HEK293 (cell line): Measurements from ENCODE around the gene HES2.
A peak's percentile ranks its signal among the peaks of the same experiment; 100 is the strongest.

Experiments
- CTCF ChIA-PET: fragments of 350-600 bp; formaldehyde crosslinking; extraction: SDS; loops from one replicate; lab custom pipeline; 2021; ENCODE audit warnings: antibody characterized with exemption; lab: Yijun Ruan, JAX
- POLR2A ChIA-PET: fragments of 300-600 bp; formaldehyde crosslinking; extraction: SDS; loops from one replicate; lab custom pipeline; 2020; ENCODE audit warnings: antibody characterized with exemption, inconsistent platforms; lab: Yijun Ruan, JAX
- H3K27ac ChIP-seq: fragments of 200-500 bp; sonication (Bioruptor generic); 2 replicates; pipeline ENCODE4 v1.5.1; 2014; ENCODE audit warnings: low read depth, low read length, control low read depth, inconsistent platforms; ENCODE audit errors: extremely low read depth
- H3K36me3 ChIP-seq, 2 experiments: fragments of 200-500 bp in 1 of 2; sonication (Bioruptor generic) in 1 of 2; 1 replicate in 1 of 2; 2 replicates in 1 of 2; pipeline ENCODE4 v1.5.1; 2014 to 2017; ENCODE audit warnings: inconsistent platforms in 2 of 2, low read length in 2 of 2; ENCODE audit not compliant: control insufficient read depth in 2 of 2, insufficient read depth in 1 of 2
- H3K4me1 ChIP-seq: fragments of 200-500 bp; sonication (Bioruptor generic); 2 replicates; pipeline ENCODE4 v1.5.1; 2014; ENCODE audit warnings: mild to moderate bottlenecking, low read length, inconsistent platforms; ENCODE audit not compliant: control insufficient read depth, insufficient read depth
- H3K4me3 ChIP-seq: 2 replicates; pipeline ENCODE4 v1.5.1; 2011; ENCODE audit warnings: low read depth, mild to moderate bottlenecking, control low read depth, low read length, moderate library complexity
- H3K9me3 ChIP-seq: fragments of 200-500 bp; sonication (Bioruptor generic); 2 replicates; pipeline ENCODE4 v1.5.1; 2014; ENCODE audit warnings: low read depth, low read length, inconsistent platforms; ENCODE audit not compliant: control insufficient read depth, insufficient read depth
- EGR2 ChIP-seq: fragments of 450-650 bp; formaldehyde crosslinking; IDR thresholded peaks from 2 replicates; pipeline ENCODE4 v1.5.1; 2016; ENCODE audit warnings: low read depth, missing biosample characterization, missing genetic modification characterization
- GLIS1 ChIP-seq: fragments of 450-650 bp; formaldehyde crosslinking; IDR thresholded peaks from 2 replicates; pipeline ENCODE4 v1.5.1; 2016; ENCODE audit warnings: missing biosample characterization, missing genetic modification characterization
- GLIS2 ChIP-seq: fragments of 450-650 bp; formaldehyde crosslinking; IDR thresholded peaks from 2 replicates; pipeline ENCODE4 v1.5.1; 2016; ENCODE audit warnings: missing biosample characterization, missing genetic modification characterization
- KLF8 ChIP-seq: fragments of 450-650 bp; formaldehyde crosslinking; IDR thresholded peaks from 2 replicates; pipeline ENCODE4 v1.5.1; 2016; ENCODE audit warnings: missing biosample characterization, missing genetic modification characterization
- MYNN ChIP-seq: fragments of 450-650 bp; formaldehyde crosslinking; IDR thresholded peaks from 2 replicates; pipeline ENCODE4 v1.5.1; 2016; ENCODE audit warnings: missing biosample characterization, missing genetic modification characterization, borderline replicate concordance
- PRDM6 ChIP-seq: fragments of 450-650 bp; formaldehyde crosslinking; IDR thresholded peaks from 2 replicates; pipeline ENCODE4 v1.5.1; 2017; ENCODE audit warnings: missing biosample characterization, missing genetic modification characterization
- SCRT1 ChIP-seq: fragments of 450-650 bp; formaldehyde crosslinking; IDR thresholded peaks from 2 replicates; pipeline ENCODE4 v1.5.1; 2016; ENCODE audit warnings: missing biosample characterization, missing genetic modification characterization, borderline replicate concordance
- SCRT2 ChIP-seq: fragments of 450-650 bp; formaldehyde crosslinking; IDR thresholded peaks from 2 replicates; pipeline ENCODE4 v1.5.1; 2016; ENCODE audit warnings: missing biosample characterization, missing genetic modification characterization
- SP2 ChIP-seq: fragments of 450-650 bp; formaldehyde crosslinking; IDR thresholded peaks from 2 replicates; pipeline ENCODE4 v1.5.1; 2016; ENCODE audit warnings: missing biosample characterization, missing genetic modification characterization
- SP7 ChIP-seq: fragments of 450-650 bp; formaldehyde crosslinking; IDR thresholded peaks from 2 replicates; pipeline ENCODE4 v1.5.1; 2016; ENCODE audit warnings: missing biosample characterization, missing genetic modification characterization
- ZBTB20 ChIP-seq: fragments of 450-650 bp; formaldehyde crosslinking; IDR thresholded peaks from 2 replicates; pipeline ENCODE4 v1.5.1; 2016; ENCODE audit warnings: missing biosample characterization, missing genetic modification characterization
- ZBTB26 ChIP-seq: fragments of 450-650 bp; formaldehyde crosslinking; optimal IDR thresholded peaks from 2 replicates; pipeline ENCODE3; 2016; ENCODE audit warnings: missing biosample characterization, mild to moderate bottlenecking, missing genetic modification characterization
- ZBTB8A ChIP-seq: fragments of 450-650 bp; formaldehyde crosslinking; IDR thresholded peaks from 2 replicates; pipeline ENCODE4 v1.5.1; 2016; ENCODE audit warnings: missing biosample characterization, missing genetic modification characterization
- ZFHX2 ChIP-seq: fragments of 450-650 bp; formaldehyde crosslinking; conservative IDR thresholded peaks from 2 replicates; pipeline ENCODE4 v1.5.1; 2016; ENCODE audit warnings: missing biosample characterization, missing genetic modification characterization
- ZIC2 ChIP-seq: fragments of 450-650 bp; formaldehyde crosslinking; IDR thresholded peaks from 2 replicates; pipeline ENCODE4 v1.5.1; 2016; ENCODE audit warnings: missing biosample characterization, missing genetic modification characterization
- ZNF10 ChIP-seq: fragments of 450-650 bp; formaldehyde crosslinking; IDR thresholded peaks from 2 replicates; pipeline ENCODE4 v1.5.1; 2017; ENCODE audit warnings: missing biosample characterization, missing genetic modification characterization
- ZNF133 ChIP-seq: fragments of 450-650 bp; formaldehyde crosslinking; IDR thresholded peaks from 2 replicates; pipeline ENCODE4 v1.5.1; 2016; ENCODE audit warnings: missing biosample characterization, missing genetic modification characterization
- ZNF18 ChIP-seq: fragments of 450-650 bp; formaldehyde crosslinking; IDR thresholded peaks from 2 replicates; pipeline ENCODE4 v1.5.1; 2016; ENCODE audit warnings: missing biosample characterization, missing genetic modification characterization
- ZNF2 ChIP-seq: fragments of 450-650 bp; formaldehyde crosslinking; IDR thresholded peaks from 2 replicates; pipeline ENCODE4 v1.5.1; 2016; ENCODE audit warnings: missing biosample characterization, missing genetic modification characterization
- ZNF335 ChIP-seq: fragments of 450-650 bp; formaldehyde crosslinking; conservative IDR thresholded peaks from 2 replicates; pipeline ENCODE4 v1.5.1; 2016; ENCODE audit warnings: missing biosample characterization, missing genetic modification characterization
- ZNF341 ChIP-seq: fragments of 450-650 bp; formaldehyde crosslinking; IDR thresholded peaks from 2 replicates; pipeline ENCODE4; 2016; ENCODE audit warnings: low read depth, missing biosample characterization, missing genetic modification characterization
- ZNF37A ChIP-seq: fragments of 450-650 bp; IDR thresholded peaks from 2 replicates; pipeline ENCODE4 v1.5.1; 2018; ENCODE audit warnings: missing biosample characterization, missing genetic modification characterization
- ZNF423 ChIP-seq: fragments of 450-650 bp; formaldehyde crosslinking; IDR thresholded peaks from 2 replicates; pipeline ENCODE4 v1.5.1; 2016; ENCODE audit warnings: missing biosample characterization, missing genetic modification characterization
- ZNF548 ChIP-seq: fragments of 450-650 bp; formaldehyde crosslinking; IDR thresholded peaks from 2 replicates; pipeline ENCODE4 v1.5.1; 2016; ENCODE audit warnings: missing biosample characterization, missing genetic modification characterization
- ZNF624 ChIP-seq: fragments of 450-650 bp; formaldehyde crosslinking; IDR thresholded peaks from 2 replicates; pipeline ENCODE4 v1.5.1; 2017; ENCODE audit warnings: missing biosample characterization, missing genetic modification characterization
- ZNF639 ChIP-seq: fragments of 450-650 bp; formaldehyde crosslinking; IDR thresholded peaks from 2 replicates; pipeline ENCODE4 v1.5.1; 2016; ENCODE audit warnings: missing biosample characterization, missing genetic modification characterization
- ZNF792 ChIP-seq: fragments of 450-650 bp; formaldehyde crosslinking; IDR thresholded peaks from 2 replicates; pipeline ENCODE4 v1.5.1; 2016; ENCODE audit warnings: missing biosample characterization, missing genetic modification characterization
- ZNF830 ChIP-seq: fragments of 450-650 bp; IDR thresholded peaks from 2 replicates; pipeline ENCODE4 v1.5.0; 2018; ENCODE audit warnings: missing biosample characterization, missing genetic modification characterization, low read depth, mild to moderate bottlenecking, moderate library complexity
- TF ChIP-seq, protein P1 (sequence below): fragments of 450-650 bp; formaldehyde crosslinking; IDR thresholded peaks from 2 replicates; pipeline ENCODE4 v1.5.1; 2016; ENCODE audit warnings: missing biosample characterization, missing genetic modification characterization

HES2 gene

DNA sequence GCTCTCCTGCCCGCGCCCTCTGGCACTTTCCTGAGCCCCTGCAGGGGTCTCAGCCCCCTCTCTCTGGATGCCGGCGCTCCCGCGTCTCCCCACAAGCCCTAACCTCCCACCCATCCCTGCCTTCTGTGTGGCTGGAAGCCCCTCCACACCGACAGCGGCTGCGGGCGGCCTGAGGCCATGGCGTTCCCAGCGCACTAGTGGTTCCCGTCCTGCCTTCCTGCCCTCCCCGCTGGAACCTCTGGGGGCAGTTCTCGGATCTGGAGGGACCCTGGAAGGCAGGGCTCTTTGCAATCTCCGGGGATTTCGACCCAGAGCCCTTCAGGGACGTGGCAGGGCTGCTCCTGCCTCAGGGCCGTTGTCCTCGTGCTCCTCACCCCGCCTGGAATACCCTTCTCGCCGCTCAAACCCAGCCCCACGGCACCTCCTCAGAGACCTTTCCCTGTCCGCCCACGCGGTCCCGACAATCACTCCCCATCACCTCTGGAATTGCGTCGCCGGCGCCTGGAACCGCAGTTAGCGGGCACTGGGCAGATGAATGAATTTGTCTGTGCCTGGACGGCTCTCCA, 4.4 kb upstream of the HES2 start (continued):
- TF ChIP-seq ZBTB26 (tag by site-specific recombination) (peak; percentile 44), SP7 (tag by site-specific recombination) (peak; percentile 43), GLIS1 (tag by site-specific recombination) (no peak), EGR2 (tag by site-specific recombination) (peak; percentile 57), ZNF624 (tag by site-specific recombination) (no peak), ZNF10 (no peak), ZIC2 (tag by site-specific recombination) (peak; percentile 41), SP2 (tag by site-specific recombination) (0 out of 2 replicates have a peak, but pooled peaks have one; percentile 27), ZNF133 (tag by site-specific recombination) (no peak), ZNF335 (tag by site-specific recombination) (peak; percentile 67), ZNF423 (tag by site-specific recombination) (0 out of 2 replicates have a peak, but pooled peaks have one; percentile 19), ZBTB8A (peak; percentile 46), ZNF792 (tag by site-specific recombination) (no peak), GLIS2 (tag by site-specific recombination) (peak; percentile 87), ZFHX2 (tag by site-specific recombination) (peak; percentile 83), SCRT1 (no peak), ZNF548 (tag by site-specific recombination) (0 out of 2 replicates have a peak, but pooled peaks have one; percentile 10), PRDM6 (tag by site-specific recombination) (no peak), ZNF18 (tag by site-specific recombination) (no peak)
- TF ChIP-seq, all 188 proteins: peak for 22

GRCh38 chr1:6423321-6423999, 3.7 kb upstream of the HES2 start:
- no peaks in the 10 kb centered on the region for H3K36me3 ChIP-seq
- H3K4me1 ChIP-seq, result no peaks in the 10 kb centered on the region; the same call in 1 of the 2 replicates
- CTCF ChIA-PET, result interaction anchor here (0.5 to 6.5 kb wide), 34 partner anchors 10 to 1521 kb away, joined by 3 to 117 read pairs (median 4); partner anchors contain the start of gene ACOT7
- no peaks in the 10 kb centered on the region for H3K9me3 ChIP-seq
- no peak overlapping the region for H3K4me3 ChIP-seq
- no peak overlapping the region for H3K27ac ChIP-seq
- POLR2A ChIA-PET, result interaction anchor here (0.9 to 1.4 kb wide), 3 partner anchors 9 to 29 kb away, joined by 3 to 4 read pairs (median 3); no protein-coding TSS in a partner anchor
- TF ChIP-seq ZNF830 (no peak), MYNN (tag by site-specific recombination) (no peak), KLF8 (tag by site-specific recombination) (peak; percentile 20; the same call in 1 of the 2 replicates), ZFHX2 (tag by site-specific recombination) (peak; percentile 88), SP2 (tag by site-specific recombination) (peak; percentile 82), GLIS2 (tag by site-specific recombination) (peak; percentile 91), SCRT1 (peak; percentile 75; the same call in 1 of the 2 replicates), ZBTB20 (tag by site-specific recombination) (no peak), ZNF341 (tag by site-specific recombination) (peak; percentile 86), ZNF37A (tag by site-specific recombination) (no peak), GLIS1 (tag by site-specific recombination) (peak; percentile 52; the same call in 1 of the 2 replicates), ZNF2 (tag by site-specific recombination) (peak; percentile 91), ZNF639 (peak; percentile 33; the same call in 1 of the 2 replicates), SCRT2 (tag by site-specific recombination) (peak; percentile 95)
- TF ChIP-seq, protein P1, sequence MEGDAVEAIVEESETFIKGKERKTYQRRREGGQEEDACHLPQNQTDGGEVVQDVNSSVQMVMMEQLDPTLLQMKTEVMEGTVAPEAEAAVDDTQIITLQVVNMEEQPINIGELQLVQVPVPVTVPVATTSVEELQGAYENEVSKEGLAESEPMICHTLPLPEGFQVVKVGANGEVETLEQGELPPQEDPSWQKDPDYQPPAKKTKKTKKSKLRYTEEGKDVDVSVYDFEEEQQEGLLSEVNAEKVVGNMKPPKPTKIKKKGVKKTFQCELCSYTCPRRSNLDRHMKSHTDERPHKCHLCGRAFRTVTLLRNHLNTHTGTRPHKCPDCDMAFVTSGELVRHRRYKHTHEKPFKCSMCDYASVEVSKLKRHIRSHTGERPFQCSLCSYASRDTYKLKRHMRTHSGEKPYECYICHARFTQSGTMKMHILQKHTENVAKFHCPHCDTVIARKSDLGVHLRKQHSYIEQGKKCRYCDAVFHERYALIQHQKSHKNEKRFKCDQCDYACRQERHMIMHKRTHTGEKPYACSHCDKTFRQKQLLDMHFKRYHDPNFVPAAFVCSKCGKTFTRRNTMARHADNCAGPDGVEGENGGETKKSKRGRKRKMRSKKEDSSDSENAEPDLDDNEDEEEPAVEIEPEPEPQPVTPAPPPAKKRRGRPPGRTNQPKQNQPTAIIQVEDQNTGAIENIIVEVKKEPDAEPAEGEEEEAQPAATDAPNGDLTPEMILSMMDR (tag by site-specific recombination), result peak; percentile 89
